OCI-LY7 (cell line): ENCODE data around the gene CFL1. TPM values are rescaled to one million over a fixed set of nuclear protein-coding genes. Genes with fewer than 3 reads are reported as not detected.

Experiments used
- Bru-seq: library from RNA; stranded (reverse); fragments of 400-500 nt; gene quantifications from one replicate; lab custom pipeline; 2021; lab: Mats Ljungman, UMichigan
- BruChase-seq, 2 experiments: library from RNA; stranded (reverse); fragments of 400-500 nt; gene quantifications; one replicate each; lab custom pipeline; 2021; lab: Mats Ljungman, UMichigan
- BruUV-seq: library from RNA; stranded (reverse); fragments of 400-500 nt; replicated peaks from 2 replicates; lab custom pipeline; 2021; lab: Mats Ljungman, UMichigan
- CTCF ChIA-PET: fragments of 300-600 bp; sonication (Branson Sonifier 250); formaldehyde crosslinking; loops from one replicate; lab custom pipeline; 2022; ENCODE audit warnings: antibody characterized with exemption; ENCODE audit not compliant: unreplicated experiment; lab: Charles Lee
- POLR2A ChIA-PET: fragments of 300-600 bp; sonication (Branson Sonifier 250); formaldehyde crosslinking; loops from one replicate; lab custom pipeline; 2022; ENCODE audit warnings: antibody characterized with exemption; lab: Charles Lee
- DNase-seq: peaks from one replicate; pipeline ENCODE4 v3.0.0-alpha.2; 2015; ENCODE audit warnings: low spot score
- H2AFZ ChIP-seq: fragments of 200-600 bp; sonication (generic), shearing (Covaris generic); 2 replicates; pipeline ENCODE4 v1.6.1; 2014; ENCODE audit warnings: mild to moderate bottlenecking, antibody characterized with exemption, low read length, moderate library complexity
- H3K27ac ChIP-seq: fragments of 200-600 bp; sonication (generic); 2 replicates; pipeline ENCODE4 v1.5.1; 2014; ENCODE audit warnings: mixed run types, low read depth, mild to moderate bottlenecking, moderate library complexity, low read length, inconsistent platforms; ENCODE audit not compliant: poor library complexity, severe bottlenecking
- H3K36me3 ChIP-seq: fragments of 200-600 bp; sonication (generic); 2 replicates; pipeline ENCODE4 v1.6.1; 2014; ENCODE audit warnings: mild to moderate bottlenecking, antibody characterized with exemption, low read length, moderate library complexity, mixed read lengths; ENCODE audit not compliant: insufficient read depth
- H3K4me1 ChIP-seq: fragments of 200-600 bp; sonication (generic); 2 replicates; pipeline ENCODE4 v1.5.1; 2014; ENCODE audit warnings: mild to moderate bottlenecking, low read length; ENCODE audit not compliant: insufficient read depth, poor library complexity, severe bottlenecking
- H3K4me2 ChIP-seq: fragments of 200-600 bp; sonication (generic); 2 replicates; pipeline ENCODE4 v1.6.1; 2014; ENCODE audit warnings: mild to moderate bottlenecking, low read length
- H3K4me3 ChIP-seq: fragments of 200-600 bp; sonication (generic); 2 replicates; pipeline ENCODE4 v1.5.1; 2014; ENCODE audit warnings: mild to moderate bottlenecking, low read depth, low read length; ENCODE audit not compliant: poor library complexity, severe bottlenecking
- H3K79me2 ChIP-seq: fragments of 200-600 bp; sonication (generic); 2 replicates; pipeline ENCODE4 v1.6.1; 2016; ENCODE audit warnings: low read depth, mild to moderate bottlenecking, low read length, moderate library complexity, mixed read lengths; ENCODE audit not compliant: insufficient read depth
- H3K9me2 ChIP-seq: fragments of 200-600 bp; sonication (generic); 2 replicates; pipeline ENCODE4 v1.6.1; 2016; ENCODE audit warnings: mild to moderate bottlenecking, low read length, mixed read lengths; ENCODE audit not compliant: insufficient read depth
- H3K9me3 ChIP-seq: fragments of 200-600 bp; sonication (generic); 2 replicates; pipeline ENCODE4 v1.6.1; 2014; ENCODE audit warnings: mild to moderate bottlenecking, mixed run types, low read length, mixed read lengths
- H4K20me1 ChIP-seq: fragments of 200-600 bp; sonication (generic); 2 replicates; pipeline ENCODE4 v1.6.1; 2014; ENCODE audit warnings: mild to moderate bottlenecking, antibody characterized with exemption, low read length, moderate library complexity, mixed read lengths; ENCODE audit not compliant: insufficient read depth
- CTCF ChIP-seq: fragments of 200-600 bp; sonication (generic); conservative IDR thresholded peaks from 2 replicates; pipeline ENCODE4 v1.5.1; 2014; ENCODE audit warnings: mild to moderate bottlenecking, antibody characterized with exemption, low read length, moderate library complexity, mixed read lengths
- EZH2phosphoT487 ChIP-seq: fragments of 200-600 bp; sonication (generic); IDR thresholded peaks from 2 replicates; pipeline ENCODE4 v1.6.1; 2018; ENCODE audit warnings: low read depth, borderline replicate concordance, mild to moderate bottlenecking, mixed run types, antibody characterized with exemption, low read length, moderate library complexity, mixed read lengths
- intact Hi-C: fragments of 100-400 bp; cut with micrococcal nuclease; formaldehyde crosslinking; loops from one replicate; pipeline ENCODE4 v1.10.0; 2022; ENCODE audit not compliant: unreplicated experiment
- long read RNA-seq: library from polyadenylated mRNA; stranded (forward); transcript quantifications from one replicate; pipeline ENCODE4 v2.0.0, GENCODE V29; 2022
- total RNA-seq, 2 experiments: library from RNA; depleted of rRNA in 1 of 2; stranded (reverse); fragments of >200 nt in 1 of 2; shearing (Covaris generic) in 1 of 2; gene quantifications; 2 replicates each; pipeline ENCODE4 v1.2.3, GENCODE V29; 2014 to 2022

The CFL1 gene
- total RNA-seq (2014; rRNA removed; shearing (Covaris generic)) (1,019 and 1,146 TPM in 2 replicates), total RNA-seq (2022) (1,064 and 1,119 TPM in 2 replicates), Bru-seq, nascent RNA (percentile 94 among the genes with signal in this experiment), BruChase-seq, experiment 1, labeled RNA remaining after a 6-hour chase (percentile 99 among the genes with signal in this experiment), BruChase-seq, experiment 2, labeled RNA remaining after a 2-hour chase (percentile 97 among the genes with signal in this experiment)
- long read RNA-seq, transcript CFL1-201 (4 exons, 1,234 nt) = major isoform, 1,584 of 1,725 reads
- long read RNA-seq, transcript CFL1-209 (3 exons, 647 nt) = minor isoform, 14 of 1,725 reads
- long read RNA-seq, partial matches to known transcripts = 4 of 1,725 reads
- long read RNA-seq, other reads (novel, unspliced or antisense) = 121 of 1,725 reads

DNA sequence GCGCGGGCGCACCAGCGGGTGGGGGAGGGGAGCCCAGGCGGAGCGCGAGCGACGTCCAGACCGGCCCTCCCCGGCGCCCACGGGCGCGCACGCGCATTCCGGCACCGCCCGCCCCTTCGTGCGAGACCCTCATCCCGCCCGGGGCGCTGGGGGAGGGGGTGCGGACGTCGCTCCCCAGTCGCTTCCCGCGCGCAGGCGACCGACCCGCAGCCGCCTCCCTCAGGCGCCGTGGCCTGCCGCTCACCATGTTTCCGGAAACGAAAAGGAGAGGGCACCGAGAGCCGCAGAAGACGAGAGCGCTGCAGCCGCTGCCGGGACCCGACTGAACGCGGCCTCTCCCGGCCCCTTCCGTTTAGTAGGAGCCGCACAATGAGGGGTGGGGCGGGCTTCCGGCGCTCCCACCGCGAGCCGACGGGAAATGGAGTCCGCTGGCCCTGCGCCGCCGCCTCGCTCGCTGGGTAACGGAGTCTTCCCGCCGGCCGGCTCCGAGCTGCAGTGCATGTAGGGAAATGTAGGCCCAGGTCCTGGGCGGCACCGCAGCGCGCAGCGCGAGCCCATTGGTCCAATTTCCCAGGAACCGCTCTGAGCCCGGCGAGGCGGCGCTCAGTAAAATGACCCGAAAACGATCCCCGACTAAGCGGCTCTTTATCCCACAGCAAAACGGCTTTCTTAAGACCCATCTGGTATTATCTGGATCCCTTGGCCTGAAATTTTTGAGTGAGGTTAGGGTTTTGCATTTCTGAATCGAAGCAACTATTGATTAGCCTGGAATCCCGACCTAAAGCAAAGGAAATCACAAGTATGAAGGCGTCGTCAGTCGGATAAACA is at the start of gene CFL1:
CFL1 (minus strand) TSS at position 328 of the 828 bp plus-strand sequence; CDS start at position 247, 81 bp downstream.
- Histone ChIP-seq H3K9me3 (no peaks in the 10 kb centered on the region), H4K20me1 (peaks cover 20% of the 10 kb centered on the region), H3K9me2 (no peaks in the 10 kb centered on the region), H3K79me2 (peaks cover 50% of the 10 kb centered on the region), H3K4me1 (peaks cover 31% of the 10 kb centered on the region), H3K36me3 (peaks cover 61% of the 10 kb centered on the region), H3K4me2 (peak within 1 kb of the TSS; percentile 94), H2AFZ (peak within 1 kb of the TSS; percentile 73), H3K4me3 (peak within 1 kb of the TSS; percentile 99), H3K27ac (peak within 1 kb of the TSS; percentile 93)
- intact Hi-C loops = loop anchor here (1.0 to 5.0 kb wide), 5 partner anchors 61 to 409 kb away; partner anchors contain the start of genes C11orf68, DRAP1, KAT5 and PCNX3
- DNase-seq = peak; percentile 98
- ChIA-PET POLR2A (interaction anchor here (0.6 to 3.9 kb wide), 8 partner anchors 10 to 397 kb away, joined by 3 to 59 read pairs (median 4); partner anchors contain the start of genes CCDC85B and FIBP), CTCF (interaction anchor here (1.0 kb wide), 1 partner anchor 30 kb away, joined by 24 read pairs; the partner anchor contains the start of gene FIBP)
- BruUV-seq = no TSS peak
- TF ChIP-seq EZH2phosphoT487 (no peak), CTCF (no peak)

DNA sequence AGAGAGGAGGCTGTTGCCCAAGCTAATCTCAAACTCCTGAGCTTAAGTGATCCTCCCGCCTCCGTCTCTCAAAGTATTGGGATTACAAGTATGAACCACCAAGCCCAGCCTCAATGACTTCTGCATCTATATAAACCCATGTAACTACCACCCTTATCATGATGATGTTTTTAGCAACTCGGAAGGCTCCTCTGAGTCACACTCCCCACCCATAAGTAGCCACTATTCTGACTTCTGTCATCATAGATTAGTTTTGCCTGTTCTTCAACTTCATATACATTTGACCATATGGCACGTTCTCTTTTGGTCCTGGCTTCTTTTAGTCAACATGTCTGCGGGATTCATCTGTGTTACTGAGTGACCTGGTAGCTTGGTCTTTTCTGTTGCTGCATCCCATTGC is 48.6 kb upstream of the CFL1 start:
- POLR2A ChIA-PET = no interaction called here

More for the DNA sequence above, 48.6 kb upstream of the CFL1 start:
- Histone ChIP-seq H3K79me2 (no peaks in the 10 kb centered on the region), H3K4me2 (no peak overlapping the region), H3K9me2 (no peaks in the 10 kb centered on the region), H3K36me3 (no peaks in the 10 kb centered on the region), H3K27ac (no peak overlapping the region), H3K4me3 (no peak overlapping the region), H3K4me1 (no peaks in the 10 kb centered on the region), H2AFZ (no peak overlapping the region), H3K9me3 (no peaks in the 10 kb centered on the region), H4K20me1 (no peaks in the 10 kb centered on the region)
- intact Hi-C loops = no loop called here
- TF ChIP-seq EZH2phosphoT487 (no peak), CTCF (no peak)
- no TSS peak for BruUV-seq
- CTCF ChIA-PET = no interaction called here
- DNase-seq = no peak
